Measurements from ENCODE around the gene CACNA1C.

CACNA1C gene

DNA sequence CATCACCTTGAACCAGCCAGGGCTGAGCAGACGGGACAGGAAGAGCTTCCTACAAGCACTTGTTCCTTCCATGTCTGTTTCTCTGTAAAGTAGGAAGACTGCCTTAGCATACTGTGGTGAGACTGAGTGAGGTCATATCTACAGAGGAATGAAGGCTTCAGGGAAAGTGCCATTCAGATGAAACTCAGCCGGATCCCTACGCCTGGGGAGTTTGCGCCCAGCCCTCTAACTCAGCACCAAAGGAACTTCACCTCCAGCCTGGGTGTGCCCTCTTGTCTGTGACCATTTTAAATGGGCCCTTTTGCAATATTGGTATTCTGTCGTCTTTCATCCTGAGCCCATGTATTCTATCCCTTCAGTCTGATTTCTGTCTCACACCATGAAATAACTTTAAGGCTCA, 566.3 kb downstream of the CACNA1C start:
- in situ Hi-C loops (cut with MboI; ENCODE audit: low sequenced_read_pairs) = no loop called here

DNA sequence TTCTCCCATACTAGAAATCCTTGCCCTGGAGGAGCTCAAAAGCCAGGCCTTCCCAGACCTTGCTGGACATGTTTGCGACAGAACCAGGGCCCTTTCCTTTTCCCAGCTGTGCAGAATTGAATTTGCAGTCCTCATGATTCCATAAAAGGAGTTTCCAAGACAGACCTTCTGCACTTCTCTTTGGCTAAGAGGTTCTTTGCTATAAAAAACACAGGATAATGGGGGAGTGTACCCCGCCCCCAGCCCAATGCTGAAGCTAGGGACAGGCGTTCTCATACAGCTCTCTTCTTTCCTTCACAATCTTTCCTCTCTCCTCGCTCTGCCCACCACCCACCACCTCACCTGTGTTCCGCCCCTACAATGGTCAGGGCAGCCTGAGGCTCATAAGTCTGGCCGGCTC, 569.7 kb downstream of the CACNA1C start:
- in situ Hi-C loops (cut with MboI; ENCODE audit: low sequenced_read_pairs) = no loop called here

DNA sequence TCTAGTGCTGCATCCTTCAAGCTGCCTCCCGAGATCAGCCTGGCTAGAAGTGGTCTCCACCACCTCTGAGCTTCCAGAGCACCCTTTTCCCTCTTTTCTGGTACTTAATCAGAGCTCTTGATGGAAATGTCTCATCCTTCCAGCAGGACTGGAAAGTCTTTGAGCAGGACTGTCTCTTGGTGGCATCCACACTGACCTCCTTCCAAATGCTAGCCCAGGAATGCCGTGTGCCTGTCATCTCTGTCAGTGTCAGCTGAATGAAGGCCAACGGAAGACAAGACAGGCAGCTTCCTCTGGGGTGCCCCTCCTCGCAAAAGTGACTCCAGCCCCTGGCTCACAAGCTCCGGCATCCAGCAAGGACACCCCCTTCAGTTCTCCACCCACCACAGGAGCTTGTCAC, 570.7 kb downstream of the CACNA1C start:
- in situ Hi-C loops (cut with MboI; ENCODE audit: low sequenced_read_pairs) = no loop called here

DNA sequence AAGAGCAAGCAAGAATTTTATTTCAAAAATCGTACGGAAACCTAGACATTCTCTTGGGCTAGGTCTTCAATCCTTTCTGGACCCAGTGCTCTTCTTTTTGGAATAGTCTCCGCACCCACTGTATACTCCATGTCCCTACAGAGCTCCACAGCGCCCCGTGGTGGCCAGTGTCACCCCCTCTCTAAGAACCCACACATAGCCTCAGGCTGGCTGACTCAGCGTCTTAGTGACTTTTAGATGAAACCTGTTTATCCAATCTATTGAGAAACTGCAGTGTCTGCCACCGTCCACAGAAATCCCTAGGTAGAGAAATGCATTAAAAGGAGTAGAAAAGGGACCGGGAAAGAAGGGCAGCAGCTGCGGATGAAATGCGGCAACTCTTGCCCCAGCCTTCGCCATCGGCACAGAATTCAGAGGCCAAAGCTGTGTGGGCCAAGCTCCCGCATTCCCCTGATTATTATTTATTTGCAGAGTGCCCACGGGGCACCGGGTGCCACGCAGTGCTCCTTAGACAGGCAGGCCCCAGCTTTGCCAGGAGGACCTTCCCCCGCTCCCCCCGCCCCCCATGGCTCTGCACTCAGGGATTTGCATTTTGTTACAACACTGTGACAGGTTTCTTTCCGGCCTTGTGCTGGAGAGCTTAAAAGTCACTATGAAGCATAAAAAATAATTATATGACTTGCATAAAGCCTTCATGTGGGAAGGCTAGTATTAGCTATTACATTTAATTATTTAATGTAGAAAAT, 571.9 kb downstream of the CACNA1C start:
- in situ Hi-C loops (cut with MboI; ENCODE audit: low sequenced_read_pairs) = no loop called here

DNA sequence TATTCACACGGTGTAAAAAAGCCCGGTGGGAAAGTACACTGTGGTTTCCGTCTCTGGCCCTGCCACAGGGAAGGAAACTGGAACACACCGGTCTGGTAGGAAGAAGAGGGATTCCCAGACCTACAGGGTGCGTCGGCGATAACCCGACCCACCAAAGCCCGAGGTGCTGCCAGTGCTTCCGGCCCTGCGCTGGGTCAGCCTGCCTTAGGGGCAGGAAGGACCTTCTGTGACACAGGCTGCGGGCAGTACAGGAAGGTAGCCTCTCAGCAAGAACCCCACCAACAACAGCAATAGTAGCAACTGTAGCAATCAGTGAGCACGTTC, 572.5 kb downstream of the CACNA1C start:
- in situ Hi-C loops (cut with MboI; ENCODE audit: low sequenced_read_pairs) = no loop called here

DNA sequence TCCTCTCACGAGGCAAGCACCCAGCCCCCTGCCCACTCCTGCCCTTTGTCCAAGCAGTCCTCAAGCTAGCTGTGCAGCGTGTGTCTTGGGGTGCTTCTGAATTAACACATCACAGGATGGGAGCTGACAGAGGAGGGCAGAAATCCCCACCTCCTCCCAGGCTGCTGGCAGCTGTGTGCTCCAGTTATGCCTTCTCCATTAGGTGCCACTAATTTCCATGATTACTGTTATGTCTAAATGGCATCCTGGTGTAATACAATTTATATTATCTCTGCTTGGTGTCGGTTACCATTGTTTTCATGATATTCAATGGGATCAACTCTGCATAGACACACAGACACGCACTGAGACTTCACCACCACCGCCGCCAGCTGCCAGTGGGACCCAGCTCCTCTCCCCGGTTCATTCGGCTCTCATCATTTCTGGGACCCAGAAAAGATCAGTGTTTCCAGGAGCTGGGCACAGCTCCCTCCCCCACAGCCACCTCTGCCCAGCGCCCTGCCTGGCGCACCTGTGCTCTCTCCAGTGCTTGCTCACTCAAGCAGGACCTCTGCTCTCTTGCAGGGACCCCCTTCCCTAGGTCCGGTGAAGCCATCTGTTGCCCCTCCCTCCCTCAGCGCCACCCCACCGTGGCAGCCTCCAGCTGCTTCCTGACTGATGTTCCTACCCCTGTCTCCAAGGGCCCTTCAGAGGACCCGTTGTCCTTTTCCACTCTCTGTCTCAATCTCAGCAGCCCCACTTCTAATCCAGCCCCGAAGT, 574.5 kb downstream of the CACNA1C start:
- in situ Hi-C loops (cut with MboI; ENCODE audit: low sequenced_read_pairs) = no loop called here

DNA sequence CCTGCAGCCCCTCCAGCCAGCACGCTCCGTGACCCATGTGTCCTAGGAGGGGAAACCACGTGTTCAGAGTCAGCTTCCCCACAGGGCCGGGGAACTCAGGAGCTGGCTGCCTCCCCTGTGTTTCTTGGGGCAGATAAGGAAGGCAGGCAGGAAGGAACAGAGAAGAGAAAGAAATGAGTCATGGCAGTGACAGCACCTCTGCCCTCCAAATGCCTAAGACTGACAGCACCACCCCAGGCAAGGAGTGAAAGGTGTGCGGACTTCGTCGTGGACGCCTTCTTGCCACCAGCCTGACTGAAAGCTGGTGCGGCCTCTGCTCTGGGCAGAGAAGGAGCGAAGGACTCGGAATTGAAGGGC, 575.0 kb downstream of the CACNA1C start:
- in situ Hi-C loops (cut with MboI; ENCODE audit: low sequenced_read_pairs) = no loop called here

DNA sequence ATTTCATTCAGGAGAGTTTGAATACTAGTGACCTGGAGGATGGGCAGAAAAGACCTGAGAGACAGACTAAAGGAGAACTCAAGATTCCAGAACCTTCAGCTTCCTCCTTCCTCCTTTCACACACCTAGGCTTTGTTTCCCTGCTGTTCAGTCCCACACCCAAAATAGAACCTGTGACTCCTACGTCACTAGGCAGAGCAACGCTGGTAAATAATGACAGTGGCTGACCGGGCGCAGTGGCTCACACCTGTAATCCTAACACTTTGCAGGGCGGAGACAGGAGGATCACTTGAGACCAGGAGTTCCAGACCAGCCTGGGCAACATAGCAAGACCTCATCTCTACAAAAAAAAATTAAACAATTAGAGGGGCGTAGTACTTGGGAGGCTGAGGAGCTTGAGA, 575.6 kb downstream of the CACNA1C start:
- in situ Hi-C loops (cut with MboI; ENCODE audit: low sequenced_read_pairs) = no loop called here

DNA sequence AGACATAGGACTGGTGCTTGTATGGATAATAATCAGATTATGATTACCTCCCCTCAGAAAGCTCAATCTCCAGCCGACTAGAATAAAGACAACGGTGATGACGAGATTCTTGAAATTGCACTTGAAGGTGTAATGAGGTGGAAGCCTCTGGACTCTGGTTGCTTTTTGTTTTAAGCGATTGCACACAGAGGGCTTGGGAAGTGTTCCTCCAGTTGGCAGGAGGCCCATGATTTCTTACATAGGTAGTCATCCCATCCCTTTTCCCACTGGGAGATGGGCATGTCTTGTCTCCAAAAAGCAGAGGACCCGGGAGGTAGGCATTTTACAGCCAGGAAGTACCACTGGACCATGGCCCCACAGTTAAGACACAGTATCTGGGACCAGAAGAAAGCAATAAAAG, 576.3 kb downstream of the CACNA1C start:
- in situ Hi-C loops (cut with MboI; ENCODE audit: low sequenced_read_pairs) = no loop called here

DNA sequence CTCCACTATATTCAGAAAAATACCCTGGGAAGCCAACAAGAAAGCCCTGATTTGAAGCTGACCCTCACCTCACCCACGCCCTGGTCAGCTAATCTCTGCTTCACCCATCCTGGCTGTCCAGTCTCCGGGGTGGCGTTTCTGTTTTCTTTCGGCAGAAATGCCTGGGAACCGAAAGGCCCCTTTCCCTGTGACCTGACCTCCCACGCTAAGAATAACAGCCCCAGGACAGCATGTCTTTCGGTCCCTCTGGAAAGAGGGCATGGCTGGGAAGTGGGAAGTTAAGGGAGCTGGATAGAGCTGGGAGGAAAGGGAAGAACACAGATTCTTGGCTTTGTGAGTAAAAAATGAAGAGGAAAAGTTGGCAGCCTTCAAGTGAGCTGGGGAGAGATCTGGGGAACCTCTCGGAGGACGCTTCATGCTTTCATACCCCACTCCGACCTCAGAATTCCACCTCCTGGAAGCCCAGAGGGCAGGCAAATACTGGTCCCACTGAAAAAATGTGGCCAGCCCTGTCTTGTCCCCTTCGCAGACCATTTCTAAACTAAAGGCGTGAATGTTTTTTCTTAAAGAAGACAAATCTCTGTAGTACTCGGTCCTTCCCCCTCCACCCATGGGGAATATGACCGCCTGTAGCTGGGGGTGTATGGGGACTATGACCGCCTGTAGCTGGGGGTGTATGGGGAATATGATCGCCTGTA, 579.0 kb downstream of the CACNA1C start:
- in situ Hi-C loops (cut with MboI; ENCODE audit: low sequenced_read_pairs) = no loop called here

DNA sequence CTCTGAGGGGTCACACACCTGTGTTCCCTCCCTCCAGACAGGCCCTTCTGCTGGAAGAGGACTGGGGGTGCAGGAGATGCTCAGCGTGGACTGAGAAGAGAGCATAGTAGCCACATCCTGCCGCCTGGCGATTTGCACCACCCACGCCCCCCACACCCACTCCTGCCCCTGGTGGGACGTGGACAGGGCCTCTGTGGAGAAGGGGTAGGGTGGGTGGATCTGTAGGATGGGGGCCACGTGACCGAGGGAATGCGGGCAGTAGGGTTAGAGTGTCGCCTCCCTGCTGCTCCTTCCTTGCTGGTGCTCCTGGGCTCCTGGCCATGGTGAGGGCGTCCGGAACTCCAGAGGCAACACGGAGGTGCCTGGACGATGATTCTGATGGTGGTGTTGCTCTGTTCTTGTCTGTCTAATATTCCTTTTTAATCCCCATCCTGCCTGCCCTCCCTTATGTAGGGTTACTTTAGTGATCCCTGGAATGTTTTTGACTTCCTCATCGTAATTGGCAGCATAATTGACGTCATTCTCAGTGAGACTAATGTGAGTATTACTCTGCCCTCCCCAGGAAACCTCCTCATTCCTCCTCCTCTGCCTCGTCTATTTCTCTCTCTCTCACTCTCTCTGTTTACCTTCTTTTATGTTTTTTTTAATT, 580.5 kb downstream of the CACNA1C start:
- in situ Hi-C loops (cut with MboI; ENCODE audit: low sequenced_read_pairs) = no loop called here

DNA sequence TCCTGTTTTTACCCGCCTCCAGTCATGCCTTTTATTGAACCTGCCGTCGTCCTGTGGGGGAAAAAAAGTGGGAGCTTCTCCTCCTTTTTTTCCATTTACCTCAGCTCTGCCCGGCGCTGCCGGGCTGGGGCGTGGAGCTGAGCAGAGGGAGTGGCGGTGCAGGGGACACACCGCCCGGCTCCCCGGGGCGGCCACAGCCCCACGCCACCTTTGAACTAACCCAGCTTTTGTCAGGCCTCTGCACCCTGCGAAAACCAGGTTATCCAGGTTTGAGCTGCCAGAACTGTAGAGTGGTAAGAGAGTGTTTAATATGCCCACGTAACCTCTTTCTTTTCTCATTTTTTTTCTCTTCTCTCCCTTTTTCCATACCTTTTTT, 581.0 kb downstream of the CACNA1C start:
- in situ Hi-C loops (cut with MboI; ENCODE audit: low sequenced_read_pairs) = no loop called here

DNA sequence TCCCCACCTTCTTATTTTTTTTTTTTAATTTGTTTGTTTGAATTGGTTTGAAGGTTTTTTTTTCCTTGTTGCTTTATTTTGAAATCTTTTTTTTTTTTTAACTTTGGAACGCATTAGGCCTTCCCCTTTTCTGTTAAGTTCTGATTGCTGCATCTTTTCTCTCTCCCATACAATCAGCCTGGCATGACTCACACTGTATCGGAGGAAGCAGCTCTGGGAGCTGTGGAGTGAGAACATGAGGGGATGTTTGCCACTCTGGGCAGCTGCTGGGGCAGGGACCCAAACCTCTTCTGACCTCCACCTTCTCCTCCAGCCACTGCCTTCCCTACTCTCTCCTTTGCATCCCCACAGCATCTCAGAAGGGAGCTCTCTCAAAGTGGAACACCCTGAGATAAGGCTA, 581.7 kb downstream of the CACNA1C start:
- in situ Hi-C loops (cut with MboI; ENCODE audit: low sequenced_read_pairs) = no loop called here

DNA sequence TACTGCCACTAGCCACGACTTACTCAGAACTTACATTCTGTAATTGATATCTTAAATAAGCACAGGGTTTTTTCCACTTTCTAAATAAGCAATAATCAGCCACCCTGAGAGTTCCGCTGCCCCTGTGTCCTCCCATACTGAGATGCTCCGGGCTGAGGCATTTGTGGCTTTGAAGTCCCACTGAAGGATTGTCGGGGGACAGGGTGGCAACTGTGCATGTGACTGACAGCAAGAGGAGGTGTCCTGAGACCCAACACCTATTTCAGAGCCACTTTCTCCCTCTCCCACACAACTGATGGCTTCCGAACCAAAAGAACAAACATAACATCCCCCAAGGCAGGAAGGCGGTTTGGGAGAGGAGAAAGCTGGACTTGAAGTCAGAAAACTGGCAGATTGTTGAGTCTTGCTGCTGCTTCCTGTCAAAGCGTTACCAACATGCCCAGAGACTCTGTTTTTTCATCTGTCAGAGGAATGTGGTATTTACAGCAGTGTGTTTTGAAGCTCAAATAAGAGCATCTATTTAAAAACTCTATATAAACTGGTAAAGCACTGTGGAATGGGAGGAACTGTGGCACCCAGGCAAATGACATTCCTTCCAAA, 584.1 kb downstream of the CACNA1C start:
- in situ Hi-C loops (cut with MboI; ENCODE audit: low sequenced_read_pairs) = no loop called here

DNA sequence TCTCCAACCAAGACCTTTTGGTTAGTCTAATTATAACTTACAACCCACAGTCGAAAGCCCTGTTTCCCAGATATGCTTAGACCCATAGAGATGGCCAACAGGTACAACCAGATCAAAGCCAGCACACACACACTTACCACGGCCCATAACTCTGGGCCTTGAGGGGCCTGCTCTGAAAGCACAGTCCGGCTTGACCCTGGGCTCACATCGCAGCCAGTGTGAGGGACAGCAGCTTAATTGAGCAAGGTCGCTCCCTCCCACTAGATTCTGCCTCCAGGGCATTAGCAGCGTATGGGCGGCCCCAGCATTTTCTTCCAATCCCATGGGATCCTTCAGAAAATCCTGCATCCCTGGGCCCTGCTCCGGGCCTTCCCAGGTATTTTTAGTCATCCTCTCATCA, 584.6 kb downstream of the CACNA1C start:
- in situ Hi-C loops (cut with MboI; ENCODE audit: low sequenced_read_pairs) = no loop called here

DNA sequence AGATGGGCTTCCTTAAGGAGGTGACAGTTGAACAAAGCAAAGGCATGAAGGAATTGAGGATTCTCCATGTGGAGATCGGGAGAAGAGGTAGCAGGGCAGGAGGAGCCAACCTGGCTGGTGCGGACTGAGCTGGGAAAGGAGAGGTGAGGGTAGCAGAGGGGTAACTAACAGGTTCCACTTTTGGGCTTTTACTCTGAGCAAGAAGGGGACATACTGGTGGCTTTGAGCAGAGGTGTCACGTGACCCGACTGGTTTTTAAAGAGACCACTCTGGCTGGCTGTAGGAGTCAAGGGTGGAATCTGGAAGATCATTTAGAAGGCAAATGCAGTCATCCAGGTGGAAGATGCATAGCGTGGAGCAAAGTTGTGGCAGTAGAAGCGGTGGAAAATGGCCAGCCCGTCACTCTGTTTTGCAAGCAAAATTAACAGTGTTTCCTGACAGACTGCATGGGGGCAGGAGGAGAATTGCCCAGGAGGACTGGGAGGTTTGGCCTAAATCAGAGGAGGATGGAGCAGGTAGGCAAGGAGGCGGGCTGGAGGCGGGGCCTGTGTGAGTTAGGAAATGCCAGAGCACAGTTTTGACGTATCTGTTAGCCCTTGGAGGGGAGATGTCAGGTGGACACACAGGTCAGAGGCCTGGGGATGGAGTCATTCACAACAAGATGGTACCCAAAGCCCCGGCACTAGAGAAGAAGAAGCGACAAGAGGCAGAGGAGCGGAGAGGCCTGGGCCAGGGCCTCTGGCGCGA, 585.7 kb downstream of the CACNA1C start:
- in situ Hi-C loops (cut with MboI; ENCODE audit: low sequenced_read_pairs) = no loop called here

DNA sequence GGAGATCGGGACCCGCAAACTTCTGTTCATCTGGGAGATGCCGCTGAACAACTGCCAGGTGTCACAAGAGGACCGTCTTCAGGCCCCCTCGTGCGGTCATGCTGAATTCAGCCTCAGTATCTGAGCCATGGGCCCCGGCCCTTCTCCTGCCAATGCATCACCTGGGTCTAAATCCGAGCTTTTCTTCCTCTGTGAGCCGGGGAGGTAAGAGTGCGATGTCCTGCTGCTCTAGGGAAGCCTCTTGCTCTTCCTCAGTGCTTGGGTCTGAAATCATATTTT, 586.2 kb downstream of the CACNA1C start:
- in situ Hi-C loops (cut with MboI; ENCODE audit: low sequenced_read_pairs) = no loop called here

DNA sequence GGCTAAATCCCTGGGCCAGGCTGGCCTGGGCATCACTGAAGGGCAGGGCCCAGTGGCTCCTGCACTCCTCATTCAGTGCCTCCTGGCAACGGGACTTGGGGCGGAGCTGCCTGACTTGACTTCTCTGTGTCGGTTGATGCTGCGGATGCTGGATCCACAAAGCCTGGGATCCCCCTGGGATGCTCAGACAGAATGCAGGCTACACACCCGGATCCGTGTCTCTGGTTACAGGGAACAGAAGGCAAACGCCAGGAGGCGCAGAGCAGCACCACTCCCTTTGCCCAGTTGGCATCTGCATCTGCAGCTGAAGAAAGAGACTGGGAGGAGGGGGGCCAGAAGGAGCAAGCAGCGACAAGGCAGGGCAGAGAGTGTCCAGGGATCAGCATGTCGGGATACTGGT, 587.5 kb downstream of the CACNA1C start:
- in situ Hi-C loops (cut with MboI; ENCODE audit: low sequenced_read_pairs) = no loop called here

DNA sequence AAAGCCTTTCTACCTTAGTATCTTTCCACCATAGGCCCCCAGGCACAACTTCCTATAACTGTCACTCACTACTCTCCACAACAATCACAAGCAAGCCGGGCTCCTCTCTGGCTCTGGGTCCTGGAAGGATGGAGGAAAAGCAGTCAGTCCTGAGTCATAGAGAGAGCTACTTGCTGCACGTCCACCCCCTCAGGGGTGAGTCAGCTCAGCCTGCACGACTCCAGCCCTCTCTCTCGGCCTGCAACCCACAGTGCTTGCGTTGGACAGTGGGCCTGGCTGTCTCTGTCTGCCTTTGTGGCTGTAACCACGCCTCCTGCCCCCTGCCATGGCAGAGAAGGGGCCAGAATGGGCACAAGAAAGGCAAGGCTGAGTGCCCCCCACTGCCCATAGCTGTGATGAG, 587.9 kb downstream of the CACNA1C start:
- in situ Hi-C loops (cut with MboI; ENCODE audit: low sequenced_read_pairs) = no loop called here

DNA sequence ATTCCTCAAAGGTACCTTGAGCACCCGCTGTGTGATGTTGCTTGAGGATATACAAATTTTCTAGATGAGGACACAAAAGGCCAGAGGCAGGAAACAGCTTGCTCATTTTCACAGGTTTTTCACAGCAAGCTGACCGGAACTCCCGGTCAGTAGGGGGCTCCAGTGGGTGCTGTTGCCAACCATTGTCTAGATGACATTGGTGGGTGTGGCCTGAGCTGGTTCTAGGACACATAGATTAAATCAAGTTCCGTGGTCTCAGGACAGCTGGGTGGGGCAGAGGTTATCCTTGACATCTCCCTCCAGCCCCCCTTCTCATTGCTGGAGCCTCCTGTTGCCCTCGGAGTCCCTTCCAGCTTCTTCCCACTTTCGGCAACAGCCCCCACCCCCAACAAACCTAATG, 588.4 kb downstream of the CACNA1C start:
- in situ Hi-C loops (cut with MboI; ENCODE audit: low sequenced_read_pairs) = no loop called here

DNA sequence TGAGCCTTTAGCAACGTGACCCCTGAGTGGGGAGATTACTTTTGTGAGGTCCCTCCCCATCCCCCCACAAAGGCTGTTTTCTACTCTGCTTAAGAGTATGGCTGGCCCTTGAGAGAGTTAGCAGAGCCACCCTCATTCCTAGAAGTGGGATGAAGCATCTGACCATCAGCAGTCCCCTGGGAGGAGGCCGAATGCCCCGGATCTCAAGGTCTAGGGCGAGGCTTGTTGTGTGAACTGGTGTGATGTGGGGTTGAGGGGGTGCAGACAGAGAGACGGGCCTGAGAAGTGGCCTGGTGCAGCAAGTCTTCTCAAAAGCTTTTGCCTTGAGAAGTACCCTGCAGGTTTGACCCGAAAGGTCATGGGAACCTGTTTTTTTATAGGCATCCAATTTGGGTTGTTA, 589.0 kb downstream of the CACNA1C start:
- in situ Hi-C loops (cut with MboI; ENCODE audit: low sequenced_read_pairs) = no loop called here

All from HL-60/S4 treated with retinoic acid at 250 ng/mL for 4 days and 3 days (cell line).